ENCODE results near the gene STIM1. TPM values are rescaled to one million over a fixed set of nuclear protein-coding genes. Genes with fewer than 3 reads are reported as not detected.

STIM1 gene
- total RNA-seq, 1 experiment from 2014 or later, result 15.2 TPM

DNA sequence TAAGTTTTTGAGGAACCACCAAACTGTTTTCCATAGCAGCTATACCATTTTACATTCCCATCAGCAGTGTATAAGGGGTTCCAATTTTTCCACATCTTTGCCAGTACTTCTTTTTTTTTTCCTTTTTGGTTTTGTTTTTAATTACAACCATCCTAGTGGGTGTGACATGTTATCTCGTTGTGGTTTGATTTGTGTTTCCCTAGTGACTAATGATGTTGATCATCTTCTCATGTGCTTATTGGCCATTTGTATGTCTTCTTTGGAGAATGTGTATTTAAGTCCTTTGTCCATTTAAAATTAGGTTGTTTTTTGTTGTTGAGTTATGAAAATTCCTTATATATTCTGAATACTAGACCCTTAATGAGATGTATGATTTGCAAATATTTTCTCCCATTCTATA is 59.3 kb downstream of the STIM1 start:
- no peaks in the 10 kb centered on the region for H3K79me2 ChIP-seq (ENCODE audit: insufficient read depth, low read length)
- no CpG with 5 or more reads among the region's 1 CpG for WGBS (ENCODE audit: extremely low coverage, insufficient read length, low lambda C conversion rate)

More for the DNA sequence above, 59.3 kb downstream of the STIM1 start:
- Histone ChIP-seq H2BK12ac (ENCODE audit: insufficient read length, low read depth, low read length) (no peak overlapping the region), H3K56ac (ENCODE audit: insufficient read length, low read depth, low read length) (no peak overlapping the region), H3K4me2 (ENCODE audit: insufficient read depth, insufficient read length, low read length) (no peak overlapping the region), H3K23me2 (ENCODE audit: insufficient read length, low read depth, low read length, poor library complexity, severe bottlenecking) (no peaks in the 10 kb centered on the region), H2AFZ (ENCODE audit: low read length) (no peak overlapping the region), H4K5ac (ENCODE audit: insufficient read length, low read depth, low read length) (no peak overlapping the region), H3K23ac (ENCODE audit: insufficient read length, low read depth, low read length) (no peak overlapping the region), H4K91ac (ENCODE audit: insufficient read length, low read depth, low read length) (no peak overlapping the region), H2BK5ac (ENCODE audit: insufficient read length, low read length) (no peak overlapping the region), H3K18ac (ENCODE audit: insufficient read length, low read depth, low read length) (no peak overlapping the region), H2BK20ac (ENCODE audit: low read depth, low read length, poor library complexity, severe bottlenecking) (no peak overlapping the region), H3K14ac (ENCODE audit: insufficient read depth, low read length) (no peak overlapping the region), H2BK15ac (ENCODE audit: low read depth, low read length) (no peak overlapping the region), H3K4ac (ENCODE audit: low read depth, low read length) (no peak overlapping the region), H3K9ac (ENCODE audit: extremely low read depth, insufficient read length, low read length) (no peak overlapping the region), H4K20me1 (ENCODE audit: control insufficient read depth, insufficient read depth, insufficient read length) (no peaks in the 10 kb centered on the region), H3K4me1 (ENCODE audit: insufficient read depth, low read length) (no peaks in the 10 kb centered on the region), H3K27me3 (ENCODE audit: insufficient read depth, low read length) (no peaks in the 10 kb centered on the region), H3K79me1 (ENCODE audit: insufficient read depth, low read depth, low read length, poor library complexity, severe bottlenecking) (no peaks in the 10 kb centered on the region), H3K27ac (ENCODE audit: insufficient read length, low read depth, low read length) (no peak overlapping the region), H2AK5ac (ENCODE audit: insufficient read length, low read length) (no peak overlapping the region), H3K9me3 (ENCODE audit: control insufficient read depth, low read depth, low read length) (no peaks in the 10 kb centered on the region), H2BK120ac (ENCODE audit: low read depth, low read length, poor library complexity, severe bottlenecking) (no peak overlapping the region), H3T11ph (ENCODE audit: low read length) (no peak overlapping the region), H4K8ac (replicated peaks; ENCODE audit: insufficient read length, low read depth, low read length) (no peak overlapping the region)
- Mint-ChIP-seq H3K9me3 (no peaks in the 10 kb centered on the region), H3K4me1 (no peaks in the 10 kb centered on the region), H3K36me3 (ENCODE audit: insufficient read depth in 1 of 3, low read depth in 3 of 3) (no peaks in the 10 kb centered on the region; a peak in 1 of 7 replicates), H3K27me3 (ENCODE audit: low read depth) (no peaks in the 10 kb centered on the region), H3K27ac (no peak overlapping the region), H3K4me3 (no peak overlapping the region)
- TF ChIP-seq, protein P1, sequence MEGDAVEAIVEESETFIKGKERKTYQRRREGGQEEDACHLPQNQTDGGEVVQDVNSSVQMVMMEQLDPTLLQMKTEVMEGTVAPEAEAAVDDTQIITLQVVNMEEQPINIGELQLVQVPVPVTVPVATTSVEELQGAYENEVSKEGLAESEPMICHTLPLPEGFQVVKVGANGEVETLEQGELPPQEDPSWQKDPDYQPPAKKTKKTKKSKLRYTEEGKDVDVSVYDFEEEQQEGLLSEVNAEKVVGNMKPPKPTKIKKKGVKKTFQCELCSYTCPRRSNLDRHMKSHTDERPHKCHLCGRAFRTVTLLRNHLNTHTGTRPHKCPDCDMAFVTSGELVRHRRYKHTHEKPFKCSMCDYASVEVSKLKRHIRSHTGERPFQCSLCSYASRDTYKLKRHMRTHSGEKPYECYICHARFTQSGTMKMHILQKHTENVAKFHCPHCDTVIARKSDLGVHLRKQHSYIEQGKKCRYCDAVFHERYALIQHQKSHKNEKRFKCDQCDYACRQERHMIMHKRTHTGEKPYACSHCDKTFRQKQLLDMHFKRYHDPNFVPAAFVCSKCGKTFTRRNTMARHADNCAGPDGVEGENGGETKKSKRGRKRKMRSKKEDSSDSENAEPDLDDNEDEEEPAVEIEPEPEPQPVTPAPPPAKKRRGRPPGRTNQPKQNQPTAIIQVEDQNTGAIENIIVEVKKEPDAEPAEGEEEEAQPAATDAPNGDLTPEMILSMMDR (conservative IDR thresholded peaks at IDR 0.05), result no peak
- no peak for DNase-seq

All from H9 (cell line).